Neural cell (in vitro differentiated cells): ENCODE measurements around the gene BRMS1. TPM values are rescaled to one million over a fixed set of nuclear protein-coding genes. Genes with fewer than 3 reads are reported as not detected.

Experiments used
- H2AFZ ChIP-seq: fragments of 200-600, 300-800 bp; sonication (generic), shearing (Covaris generic); 2 replicates; pipeline ENCODE4 v1.6.0; 2014; ENCODE audit warnings: low read depth, mild to moderate bottlenecking, antibody characterized with exemption, low read length, moderate library complexity
- H3F3A ChIP-seq: fragments of 200-600 bp; shearing (Covaris generic); 2 replicates; pipeline ENCODE4 v1.6.1; 2016; ENCODE audit warnings: mild to moderate bottlenecking, moderate library complexity, mixed read lengths, antibody characterized with exemption, low read length; ENCODE audit not compliant: insufficient read depth, poor library complexity, severe bottlenecking
- H3K27ac ChIP-seq: fragments of 200-600, 300-800 bp; sonication (generic), shearing (Covaris generic); 2 replicates; pipeline ENCODE4 v1.5.1; 2014; ENCODE audit warnings: mild to moderate bottlenecking, low read length, moderate library complexity
- H3K27me3 ChIP-seq: fragments of 300-800, 200-600 bp; sonication (generic), shearing (Covaris generic); 2 replicates; pipeline ENCODE4 v1.6.0; 2014; ENCODE audit warnings: mild to moderate bottlenecking, low read depth, low read length, moderate library complexity; ENCODE audit not compliant: insufficient read depth
- H3K36me3 ChIP-seq: fragments of 300-800, 200-600 bp; sonication (generic), shearing (Covaris generic); 2 replicates; pipeline ENCODE4 v1.5.1; 2014; ENCODE audit warnings: mild to moderate bottlenecking, antibody characterized with exemption, low read length, moderate library complexity; ENCODE audit not compliant: insufficient read depth
- H3K4me2 ChIP-seq: fragments of 300-800, 200-600 bp; sonication (generic), shearing (Covaris generic); 2 replicates; pipeline ENCODE4 v1.6.0; 2014; ENCODE audit warnings: mild to moderate bottlenecking, low read length
- H3K4me3 ChIP-seq: fragments of 300-800, 200-600 bp; sonication (generic), shearing (Covaris generic); 2 replicates; pipeline ENCODE4 v1.5.1; 2014; ENCODE audit warnings: mild to moderate bottlenecking, low read length, moderate library complexity
- H3K79me2 ChIP-seq: fragments of 200-600 bp; shearing (Covaris generic); replicated peaks from 2 replicates; pipeline ENCODE4 v1.6.0; 2014; ENCODE audit warnings: mild to moderate bottlenecking, low read length, moderate library complexity; ENCODE audit not compliant: insufficient read depth
- H3K9ac ChIP-seq: fragments of 300-800, 200-600 bp; sonication (generic), shearing (Covaris generic); 2 replicates; pipeline ENCODE4 v1.6.1; 2016; ENCODE audit warnings: mild to moderate bottlenecking, low read length, mixed read lengths
- H3K9me2 ChIP-seq: fragments of 200-600 bp; shearing (Covaris generic); 2 replicates; pipeline ENCODE4 v1.6.1; 2016; ENCODE audit warnings: mild to moderate bottlenecking, low read length, mixed read lengths; ENCODE audit not compliant: insufficient read depth
- H3K9me3 ChIP-seq: fragments of 200-600, 300-800 bp; sonication (generic), shearing (Covaris generic); 2 replicates; pipeline ENCODE4 v1.6.1; 2016; ENCODE audit warnings: mild to moderate bottlenecking, mixed run types, low read length, moderate library complexity, mixed read lengths
- H4K20me1 ChIP-seq: fragments of 200-600 bp; shearing (Covaris generic); 2 replicates; pipeline ENCODE4 v1.6.1; 2016; ENCODE audit warnings: mild to moderate bottlenecking, mixed run types; ENCODE audit not compliant: insufficient read depth
- EP300 ChIP-seq: fragments of 450-650 bp; conservative IDR thresholded peaks from 2 replicates; pipeline ENCODE4 v1.6.1; 2014; ENCODE audit warnings: antibody characterized with exemption, mild to moderate bottlenecking, moderate library complexity; ENCODE audit not compliant: poor library complexity, severe bottlenecking
- EZH2 ChIP-seq: fragments of 200-600, 300-800 bp; shearing (Covaris generic), sonication (generic); IDR thresholded peaks from 2 replicates; pipeline ENCODE4 v1.6.1; 2014; ENCODE audit warnings: antibody characterized with exemption, low read length, borderline replicate concordance, mild to moderate bottlenecking; ENCODE audit not compliant: insufficient read depth, poor library complexity, severe bottlenecking
- MXI1 ChIP-seq: fragments of 450-650 bp; conservative IDR thresholded peaks from 2 replicates; pipeline ENCODE4 v1.6.1; 2014; ENCODE audit warnings: antibody characterized with exemption, mild to moderate bottlenecking; ENCODE audit not compliant: poor library complexity, severe bottlenecking
- POLR2AphosphoS5 ChIP-seq: IDR thresholded peaks from 2 replicates; pipeline ENCODE4 v1.6.1; 2012
- RAD21 ChIP-seq: fragments of 450-650 bp; conservative IDR thresholded peaks from 2 replicates; pipeline ENCODE4 v1.6.1; 2014; ENCODE audit warnings: antibody characterized with exemption, mild to moderate bottlenecking, moderate library complexity
- SMC3 ChIP-seq: fragments of 450-650 bp; conservative IDR thresholded peaks from 2 replicates; pipeline ENCODE4 v1.6.1; 2014; ENCODE audit warnings: antibody characterized with exemption, mild to moderate bottlenecking, moderate library complexity; ENCODE audit not compliant: poor library complexity
- TAF1 ChIP-seq: IDR thresholded peaks from 2 replicates; pipeline ENCODE4 v1.6.1; 2012; ENCODE audit warnings: low read depth
- polyA plus RNA-seq: library from polyadenylated mRNA; depleted of rRNA; stranded (reverse); fragments of >200 nt; gene quantifications from 2 replicates; pipeline ENCODE4 v1.2.3, GENCODE V29; 2014
- small RNA-seq, 3 experiments: library from RNA; depleted of rRNA; stranded (forward); fragments of <200 nt; gene quantifications; one replicate each; pipeline ENCODE3, GENCODE V24; 2012
- TF ChIP-seq, protein P1 (sequence below): IDR thresholded peaks from 2 replicates; pipeline ENCODE4 v1.6.1; 2012; ENCODE audit warnings: borderline replicate concordance
- TF ChIP-seq, protein P2 (sequence below): fragments of 450-650 bp; IDR thresholded peaks from 2 replicates; pipeline ENCODE4 v1.5.1; 2014; ENCODE audit warnings: antibody characterized with exemption, mild to moderate bottlenecking, moderate library complexity; ENCODE audit not compliant: poor library complexity, severe bottlenecking

Gene BRMS1
- polyA plus RNA-seq, 1 donor from 2014 or later: 78.3 TPM

DNA sequence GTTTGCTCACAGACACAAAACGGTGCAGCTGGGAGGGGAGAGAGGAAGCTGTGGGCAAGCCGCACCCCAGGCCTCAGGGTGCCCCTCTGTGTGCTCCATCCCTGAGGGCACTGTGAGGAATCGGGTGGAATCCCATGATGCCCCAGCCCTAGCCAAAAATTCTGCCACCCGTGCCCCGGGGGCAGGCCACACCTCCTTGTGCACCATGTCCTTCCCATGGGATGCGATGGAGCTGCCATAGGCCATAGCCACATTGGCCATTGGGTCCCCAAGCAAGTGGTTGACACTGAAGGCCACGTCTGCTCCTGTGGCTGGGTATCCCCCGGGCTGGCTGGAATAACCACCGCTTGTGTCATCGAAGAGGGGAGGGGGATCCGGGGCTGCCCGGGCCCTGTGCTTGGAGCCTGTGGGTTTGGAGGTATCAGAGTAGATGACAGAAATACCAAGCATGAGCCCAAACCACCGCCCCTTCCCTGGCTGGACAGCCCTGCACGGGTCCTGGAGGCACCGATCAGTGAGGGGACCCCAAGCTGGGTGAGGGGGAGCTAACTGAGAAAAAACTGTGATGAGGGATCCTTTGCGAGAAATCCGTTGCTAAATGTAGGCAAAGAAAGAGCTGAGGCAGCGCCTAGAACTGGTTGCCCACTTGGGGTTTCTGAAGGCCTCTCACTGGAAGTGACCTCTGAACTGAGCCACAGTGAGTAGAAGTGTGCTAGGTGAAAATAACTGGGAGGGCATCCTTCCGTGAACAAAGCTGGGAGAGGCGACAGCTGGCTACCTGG, 56.8 kb downstream of the BRMS1 start:
- no peaks in the 10 kb centered on the region for H3K36me3 ChIP-seq
- TF ChIP-seq MXI1 (no peak), POLR2AphosphoS5 (no peak), TAF1 (no peak), EZH2 (no peak), EP300 (no peak), SMC3 (no peak), RAD21 (no peak)
- TF ChIP-seq, protein P1, sequence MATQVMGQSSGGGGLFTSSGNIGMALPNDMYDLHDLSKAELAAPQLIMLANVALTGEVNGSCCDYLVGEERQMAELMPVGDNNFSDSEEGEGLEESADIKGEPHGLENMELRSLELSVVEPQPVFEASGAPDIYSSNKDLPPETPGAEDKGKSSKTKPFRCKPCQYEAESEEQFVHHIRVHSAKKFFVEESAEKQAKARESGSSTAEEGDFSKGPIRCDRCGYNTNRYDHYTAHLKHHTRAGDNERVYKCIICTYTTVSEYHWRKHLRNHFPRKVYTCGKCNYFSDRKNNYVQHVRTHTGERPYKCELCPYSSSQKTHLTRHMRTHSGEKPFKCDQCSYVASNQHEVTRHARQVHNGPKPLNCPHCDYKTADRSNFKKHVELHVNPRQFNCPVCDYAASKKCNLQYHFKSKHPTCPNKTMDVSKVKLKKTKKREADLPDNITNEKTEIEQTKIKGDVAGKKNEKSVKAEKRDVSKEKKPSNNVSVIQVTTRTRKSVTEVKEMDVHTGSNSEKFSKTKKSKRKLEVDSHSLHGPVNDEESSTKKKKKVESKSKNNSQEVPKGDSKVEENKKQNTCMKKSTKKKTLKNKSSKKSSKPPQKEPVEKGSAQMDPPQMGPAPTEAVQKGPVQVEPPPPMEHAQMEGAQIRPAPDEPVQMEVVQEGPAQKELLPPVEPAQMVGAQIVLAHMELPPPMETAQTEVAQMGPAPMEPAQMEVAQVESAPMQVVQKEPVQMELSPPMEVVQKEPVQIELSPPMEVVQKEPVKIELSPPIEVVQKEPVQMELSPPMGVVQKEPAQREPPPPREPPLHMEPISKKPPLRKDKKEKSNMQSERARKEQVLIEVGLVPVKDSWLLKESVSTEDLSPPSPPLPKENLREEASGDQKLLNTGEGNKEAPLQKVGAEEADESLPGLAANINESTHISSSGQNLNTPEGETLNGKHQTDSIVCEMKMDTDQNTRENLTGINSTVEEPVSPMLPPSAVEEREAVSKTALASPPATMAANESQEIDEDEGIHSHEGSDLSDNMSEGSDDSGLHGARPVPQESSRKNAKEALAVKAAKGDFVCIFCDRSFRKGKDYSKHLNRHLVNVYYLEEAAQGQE: no peak
- TF ChIP-seq, protein P2, sequence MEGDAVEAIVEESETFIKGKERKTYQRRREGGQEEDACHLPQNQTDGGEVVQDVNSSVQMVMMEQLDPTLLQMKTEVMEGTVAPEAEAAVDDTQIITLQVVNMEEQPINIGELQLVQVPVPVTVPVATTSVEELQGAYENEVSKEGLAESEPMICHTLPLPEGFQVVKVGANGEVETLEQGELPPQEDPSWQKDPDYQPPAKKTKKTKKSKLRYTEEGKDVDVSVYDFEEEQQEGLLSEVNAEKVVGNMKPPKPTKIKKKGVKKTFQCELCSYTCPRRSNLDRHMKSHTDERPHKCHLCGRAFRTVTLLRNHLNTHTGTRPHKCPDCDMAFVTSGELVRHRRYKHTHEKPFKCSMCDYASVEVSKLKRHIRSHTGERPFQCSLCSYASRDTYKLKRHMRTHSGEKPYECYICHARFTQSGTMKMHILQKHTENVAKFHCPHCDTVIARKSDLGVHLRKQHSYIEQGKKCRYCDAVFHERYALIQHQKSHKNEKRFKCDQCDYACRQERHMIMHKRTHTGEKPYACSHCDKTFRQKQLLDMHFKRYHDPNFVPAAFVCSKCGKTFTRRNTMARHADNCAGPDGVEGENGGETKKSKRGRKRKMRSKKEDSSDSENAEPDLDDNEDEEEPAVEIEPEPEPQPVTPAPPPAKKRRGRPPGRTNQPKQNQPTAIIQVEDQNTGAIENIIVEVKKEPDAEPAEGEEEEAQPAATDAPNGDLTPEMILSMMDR: no peak
- peaks cover 3% of the 10 kb centered on the region for H4K20me1 ChIP-seq
- H3K27me3 ChIP-seq: peaks cover 29% of the 10 kb centered on the region
- peak overlapping the region; percentile 86 for H3K4me3 ChIP-seq
- H3K79me2 ChIP-seq: peaks cover 25% of the 10 kb centered on the region
- H2AFZ ChIP-seq: no peak overlapping the region
- H3K9me3 ChIP-seq: no peaks in the 10 kb centered on the region
- H3K9ac ChIP-seq: peak overlapping the region; percentile 92
- H3F3A ChIP-seq: no peaks in the 10 kb centered on the region
- no peaks in the 10 kb centered on the region for H3K9me2 ChIP-seq
- H3K27ac ChIP-seq: peak overlapping the region; percentile 88
- H3K4me2 ChIP-seq: peak overlapping the region; percentile 49

Small RNA genes within 50 kb of the gene (small RNA-seq; reads per million reads assigned to genes)
- gene RF00017: 0 reads per million in 3 experiments
- 0.43 to 7.2 (median 1.2) reads per million in 3 experiments for gene RNU1-84P

Other genes with a start within 250 kb of the BRMS1 start
- 45.6 and 49.6 TPM in 2 replicates for gene KLC2, start 87.4 kb downstream of the BRMS1 start, polyA plus RNA-seq
- 27.2 and 27.9 TPM in 2 replicates for gene RAB1B, start 76.5 kb downstream of the BRMS1 start, polyA plus RNA-seq
- gene CNIH2, start 66.9 kb downstream of the BRMS1 start, polyA plus RNA-seq: 47.9 and 54.5 TPM in 2 replicates
- 40.3 and 51.2 TPM in 2 replicates for gene YIF1A, start 56.0 kb downstream of the BRMS1 start, polyA plus RNA-seq
- 5.3 and 8.4 TPM in 2 replicates for gene TMEM151A, start 53.2 kb downstream of the BRMS1 start, polyA plus RNA-seq
- not detected in 2 replicates for gene CD248, start 28.1 kb downstream of the BRMS1 start, polyA plus RNA-seq
- gene RIN1, start 8.7 kb downstream of the BRMS1 start, polyA plus RNA-seq: 1.4 and 4.2 TPM in 2 replicates
- 162 TPM in 2 replicates for gene B4GAT1, start 2.5 kb upstream of the BRMS1 start, polyA plus RNA-seq
- 1.7 and 2.2 TPM in 2 replicates for gene SLC29A2, start 26.7 kb upstream of the BRMS1 start, polyA plus RNA-seq
- 6.7 and 10.6 TPM in 2 replicates for gene NPAS4, start 75.9 kb upstream of the BRMS1 start, polyA plus RNA-seq
- gene MRPL11, start 93.7 kb upstream of the BRMS1 start, polyA plus RNA-seq: 50.9 and 54.3 TPM in 2 replicates
- gene PELI3, start 121.8 kb upstream of the BRMS1 start, polyA plus RNA-seq: 13.3 and 16.2 TPM in 2 replicates
- 56.2 and 71.7 TPM in 2 replicates for gene DPP3, start 135.3 kb upstream of the BRMS1 start, polyA plus RNA-seq
- 55.1 and 69.5 TPM in 2 replicates for gene BBS1, start 165.5 kb upstream of the BRMS1 start, polyA plus RNA-seq
- 14.9 and 15.9 TPM in 2 replicates for gene ZDHHC24, start 200.9 kb upstream of the BRMS1 start, polyA plus RNA-seq
- not detected in 2 replicates for gene ACTN3, start 201.8 kb upstream of the BRMS1 start, polyA plus RNA-seq
- 2.7 and 4.2 TPM in 2 replicates for gene CTSF, start 223.5 kb upstream of the BRMS1 start, polyA plus RNA-seq
- 0.48 TPM in 1 of 2 replicates, not detected in the other for gene CCDC87, start 248.0 kb upstream of the BRMS1 start, polyA plus RNA-seq
- 40.8 and 71.6 TPM in 2 replicates for gene CCS, start 248.1 kb upstream of the BRMS1 start, polyA plus RNA-seq